Fibroblast of pulmonary artery (primary cell): ENCODE results near the gene UNC45B.

ENCODE experiments used
- DNase-seq: peaks from one replicate; pipeline ENCODE4 v3.0.0-alpha.2; 2010; ENCODE audit warnings: low read depth
- H3K4me3 ChIP-seq: replicated peaks from 2 replicates; pipeline ENCODE4 v1.5.1; 2011; ENCODE audit warnings: low read depth, mild to moderate bottlenecking, control low read depth, low read length, moderate library complexity
- CTCF ChIP-seq: IDR thresholded peaks from 2 replicates; pipeline ENCODE4 v1.5.1; 2011; ENCODE audit warnings: mild to moderate bottlenecking, control low read depth, low read length, inconsistent platforms; ENCODE audit errors: missing control alignments

UNC45B gene

GRCh38 chr17:35152421-35153140, 5.0 kb downstream of the UNC45B start:
- no peak overlapping the region for H3K4me3 ChIP-seq
- TF ChIP-seq CTCF: no peak
- no peak for DNase-seq

GRCh38 chr17:35154196-35155165, 6.9 kb downstream of the UNC45B start:
- DNase-seq: no peak
- no peak for TF ChIP-seq CTCF

GRCh38 chr17:35155246-35155645, 7.6 kb downstream of the UNC45B start:
- no peak for TF ChIP-seq CTCF
- H3K4me3 ChIP-seq: no peak overlapping the region
- DNase-seq: no peak

More at GRCh38 chr17:35154196-35155165, 6.9 kb downstream of the UNC45B start:
- no peak overlapping the region for H3K4me3 ChIP-seq

- DNase-seq: no peak
- H3K4me3 ChIP-seq: no peak overlapping the region
- TF ChIP-seq CTCF: no peak
These were observed 12.3 kb downstream of the UNC45B start for GRCh38 chr17:35159940-35160339.

- no peak for TF ChIP-seq CTCF
- DNase-seq: no peak
- no peak overlapping the region for H3K4me3 ChIP-seq
These were observed 13.0 kb downstream of the UNC45B start for GRCh38 chr17:35160354-35161201.

- DNase-seq: peak; percentile 11
- TF ChIP-seq CTCF: no peak
- no peak overlapping the region for H3K4me3 ChIP-seq
These were observed 13.7 kb downstream of the UNC45B start for GRCh38 chr17:35161281-35161761.
